DOHH2 (cell line): ENCODE results near the gene KMT2C.
A peak's percentile ranks its signal among the peaks of the same experiment; 100 is the strongest.

ENCODE experiments used
- H3F3A ChIP-seq: fragments of 200-600 bp; sonication (generic), shearing (Covaris generic); 2 replicates; pipeline ENCODE4 v1.6.0; 2016; ENCODE audit warnings: antibody characterized with exemption, mild to moderate bottlenecking; ENCODE audit not compliant: control insufficient read depth, insufficient read depth
- H3K27ac ChIP-seq: fragments of 200-600 bp; sonication (generic); 2 replicates; pipeline ENCODE4 v1.5.1; 2014; ENCODE audit warnings: low read depth, mild to moderate bottlenecking, low read length, moderate library complexity
- H3K27me3 ChIP-seq: fragments of 200-600 bp; sonication (generic); 2 replicates; pipeline ENCODE4 v1.6.1; 2014; ENCODE audit warnings: mild to moderate bottlenecking, low read length, mixed read lengths; ENCODE audit not compliant: control insufficient read depth
- H3K36me3 ChIP-seq: fragments of 200-600 bp; sonication (generic); 2 replicates; pipeline ENCODE4 v1.6.1; 2014; ENCODE audit warnings: mild to moderate bottlenecking, low read length, moderate library complexity, mixed read lengths; ENCODE audit not compliant: control insufficient read depth
- H3K4me1 ChIP-seq: fragments of 200-600 bp; sonication (generic); 2 replicates; pipeline ENCODE4 v1.6.1; 2014; ENCODE audit warnings: mild to moderate bottlenecking, low read length, mixed read lengths; ENCODE audit not compliant: control insufficient read depth
- H3K4me2 ChIP-seq: fragments of 200-600 bp; sonication (generic); 2 replicates; pipeline ENCODE4 v1.6.0; 2014; ENCODE audit warnings: mild to moderate bottlenecking, low read length, moderate library complexity
- H3K4me3 ChIP-seq: fragments of 200-600 bp; sonication (generic); 2 replicates; pipeline ENCODE4 v1.5.1; 2014; ENCODE audit warnings: mild to moderate bottlenecking, low read length, mixed read lengths
- H3K79me2 ChIP-seq: fragments of 200-600 bp; sonication (generic); 2 replicates; pipeline ENCODE4 v1.6.1; 2014; ENCODE audit warnings: mild to moderate bottlenecking, low read length, mixed read lengths; ENCODE audit not compliant: control insufficient read depth
- H3K9me2 ChIP-seq: fragments of 200-600 bp; sonication (generic); replicated peaks from 2 replicates; pipeline ENCODE4 v1.6.1; 2014; ENCODE audit warnings: mild to moderate bottlenecking, low read length, mixed read lengths; ENCODE audit not compliant: control insufficient read depth
- H3K9me3 ChIP-seq: fragments of 200-600 bp; sonication (generic); 2 replicates; pipeline ENCODE4 v1.6.1; 2014; ENCODE audit warnings: antibody characterized with exemption, low read length, mixed read lengths; ENCODE audit not compliant: control insufficient read depth, insufficient read depth
- H4K20me1 ChIP-seq: fragments of 200-600 bp; sonication (generic); 2 replicates; pipeline ENCODE4 v1.6.0; 2014; ENCODE audit warnings: low read depth, mild to moderate bottlenecking, antibody characterized with exemption, low read length, moderate library complexity; ENCODE audit not compliant: control insufficient read depth, insufficient read depth
- CTCF ChIP-seq: fragments of 200-600 bp; sonication (generic); IDR thresholded peaks from one replicate; pipeline ENCODE4 v1.5.1; 2014; ENCODE audit warnings: antibody characterized with exemption, mild to moderate bottlenecking, low read depth, low read length; ENCODE audit not compliant: poor library complexity, severe bottlenecking
- EZH2phosphoT487 ChIP-seq: fragments of 200-600 bp; sonication (generic); IDR thresholded peaks from 2 replicates; pipeline ENCODE4 v1.6.1; 2017; ENCODE audit warnings: borderline replicate concordance, mild to moderate bottlenecking, antibody characterized with exemption, low read length, moderate library complexity, mixed read lengths

Gene KMT2C

GRCh38 chr7:152148706-152149105, 287.1 kb downstream of the KMT2C start:
- Histone ChIP-seq H3K9me2 (no peaks in the 10 kb centered on the region), H3K36me3 (peaks cover 96% of the 10 kb centered on the region), H3K9me3 (no peaks in the 10 kb centered on the region), H3K27me3 (no peaks in the 10 kb centered on the region), H3F3A (no peaks in the 10 kb centered on the region), H3K79me2 (no peaks in the 10 kb centered on the region; the same call in 1 of the 2 replicates), H4K20me1 (no peaks in the 10 kb centered on the region), H3K27ac (no peak overlapping the region), H3K4me2 (no peak overlapping the region), H3K4me1 (peaks cover 13% of the 10 kb centered on the region), H3K4me3 (no peak overlapping the region)
- TF ChIP-seq EZH2phosphoT487 (no peak), CTCF (no peak)

GRCh38 chr7:152145853-152146466, 289.8 kb downstream of the KMT2C start:
- Histone ChIP-seq H3K9me3 (no peaks in the 10 kb centered on the region), H3F3A (no peaks in the 10 kb centered on the region), H3K79me2 (no peaks in the 10 kb centered on the region; the same call in 1 of the 2 replicates), H4K20me1 (no peaks in the 10 kb centered on the region), H3K27me3 (no peaks in the 10 kb centered on the region), H3K9me2 (no peaks in the 10 kb centered on the region), H3K4me3 (no peak overlapping the region), H3K4me2 (no peak overlapping the region), H3K4me1 (peaks cover 13% of the 10 kb centered on the region), H3K27ac (no peak overlapping the region), H3K36me3 (peaks cover 94% of the 10 kb centered on the region)
- TF ChIP-seq CTCF (peak; percentile 82), EZH2phosphoT487 (no peak)

GRCh38 chr7:152144557-152145245, 291.1 kb downstream of the KMT2C start:
- Histone ChIP-seq H3K9me2 (no peaks in the 10 kb centered on the region), H3F3A (no peaks in the 10 kb centered on the region), H3K36me3 (peaks cover 93% of the 10 kb centered on the region), H3K4me2 (no peak overlapping the region), H3K27me3 (no peaks in the 10 kb centered on the region), H3K27ac (no peak overlapping the region), H3K9me3 (no peaks in the 10 kb centered on the region), H3K4me3 (no peak overlapping the region), H3K79me2 (no peaks in the 10 kb centered on the region; the same call in 1 of the 2 replicates), H4K20me1 (no peaks in the 10 kb centered on the region), H3K4me1 (peaks cover 13% of the 10 kb centered on the region)
- TF ChIP-seq EZH2phosphoT487 (no peak), CTCF (no peak)
